Smooth muscle cell (in vitro differentiated cells): ENCODE measurements around the gene SPN. TPM values are rescaled to one million over a fixed set of nuclear protein-coding genes. Genes with fewer than 3 reads are reported as not detected.
A peak's percentile ranks its signal among the peaks of the same experiment; 100 is the strongest.
"Not testable (repeated sequence)": the region's sequence is repeated elsewhere in the genome, so short reads cannot be mapped to it uniquely, and the experiment has no call there.

ENCODE experiments used
- DNase-seq: peaks from one replicate; lab custom pipeline; 2025; ENCODE audit not compliant: unreplicated experiment; lab: John Stamatoyannopoulos, UW
- H2AFZ ChIP-seq: fragments of 200-600 bp; sonication (generic); 2 replicates; pipeline ENCODE4 v1.6.0; 2016; ENCODE audit warnings: antibody characterized with exemption, low read depth, mild to moderate bottlenecking
- H3F3A ChIP-seq: fragments of 200-600 bp; sonication (generic); 2 replicates; pipeline ENCODE4 v1.6.0; 2017; ENCODE audit warnings: antibody characterized with exemption, low read depth
- H3K27ac ChIP-seq: fragments of 200-600 bp; sonication (generic); 2 replicates; pipeline ENCODE4 v1.5.1; 2016; ENCODE audit warnings: low read depth, mild to moderate bottlenecking
- H3K27me3 ChIP-seq: fragments of 200-600 bp; sonication (generic); 2 replicates; pipeline ENCODE4 v1.6.1; 2016; ENCODE audit warnings: low read depth, mild to moderate bottlenecking
- H3K36me3 ChIP-seq: fragments of 200-600 bp; sonication (generic); 2 replicates; pipeline ENCODE4 v1.5.1; 2016; ENCODE audit warnings: low read depth
- H3K4me1 ChIP-seq: fragments of 200-600 bp; sonication (generic); 2 replicates; pipeline ENCODE4 v1.5.1; 2016; ENCODE audit warnings: low read depth
- H3K4me2 ChIP-seq: fragments of 200-600 bp; sonication (generic); 2 replicates; pipeline ENCODE4 v1.6.0; 2016; ENCODE audit warnings: mild to moderate bottlenecking
- H3K4me3 ChIP-seq: fragments of 200-600 bp; sonication (generic); 2 replicates; pipeline ENCODE4 v1.5.1; 2016; ENCODE audit warnings: mild to moderate bottlenecking
- H3K79me2 ChIP-seq: fragments of 200-600 bp; sonication (generic); 2 replicates; pipeline ENCODE4 v1.6.0; 2016; ENCODE audit warnings: low read depth, mild to moderate bottlenecking
- H3K9ac ChIP-seq: fragments of 200-600 bp; sonication (generic); 2 replicates; pipeline ENCODE4 v1.6.0; 2016; ENCODE audit warnings: low read depth
- H3K9me3 ChIP-seq: fragments of 200-600 bp; sonication (generic); replicated peaks from 2 replicates; pipeline ENCODE4 v1.5.1; 2016; ENCODE audit warnings: low read depth
- H4K20me1 ChIP-seq: fragments of 200-600 bp; sonication (generic); 2 replicates; pipeline ENCODE4 v1.6.0; 2016; ENCODE audit warnings: low read depth
- WGBS: methylation state at CpG from one replicate; pipeline ENCODE4 v1.1.7; 2016; ENCODE audit warnings: low lambda C conversion rate; 5-methylcytosine and 5-hydroxymethylcytosine counted together
- polyA plus RNA-seq: library from polyadenylated mRNA; unstranded; fragments of >200 nt; fragmentation: Nextera tagmentation; extraction: Ambion mirVana; gene quantifications from 2 replicates; pipeline ENCODE4 v1.2.1, GENCODE V29; 2016
- total RNA-seq: library from RNA; depleted of rRNA; stranded (reverse); fragments of >200 nt; gene quantifications from 2 replicates; pipeline ENCODE4 v1.2.3, GENCODE V29; 2014
- TF ChIP-seq, protein P1 (sequence below): fragments of 200-600 bp; sonication (generic); IDR thresholded peaks from 2 replicates; pipeline ENCODE4 v1.5.1; 2017; ENCODE audit warnings: borderline replicate concordance, mild to moderate bottlenecking, antibody characterized with exemption; ENCODE audit not compliant: insufficient read depth, poor library complexity, severe bottlenecking

Gene SPN, protein sequence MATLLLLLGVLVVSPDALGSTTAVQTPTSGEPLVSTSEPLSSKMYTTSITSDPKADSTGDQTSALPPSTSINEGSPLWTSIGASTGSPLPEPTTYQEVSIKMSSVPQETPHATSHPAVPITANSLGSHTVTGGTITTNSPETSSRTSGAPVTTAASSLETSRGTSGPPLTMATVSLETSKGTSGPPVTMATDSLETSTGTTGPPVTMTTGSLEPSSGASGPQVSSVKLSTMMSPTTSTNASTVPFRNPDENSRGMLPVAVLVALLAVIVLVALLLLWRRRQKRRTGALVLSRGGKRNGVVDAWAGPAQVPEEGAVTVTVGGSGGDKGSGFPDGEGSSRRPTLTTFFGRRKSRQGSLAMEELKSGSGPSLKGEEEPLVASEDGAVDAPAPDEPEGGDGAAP
- total RNA-seq, result not detected in 2 replicates
- polyA plus RNA-seq, result not detected in 2 replicates

- H3K4me3 ChIP-seq, result no peak within 1 kb of the TSS
- peaks cover 10% of the 10 kb centered on the region for H3K4me1 ChIP-seq
- TF ChIP-seq, protein P1, sequence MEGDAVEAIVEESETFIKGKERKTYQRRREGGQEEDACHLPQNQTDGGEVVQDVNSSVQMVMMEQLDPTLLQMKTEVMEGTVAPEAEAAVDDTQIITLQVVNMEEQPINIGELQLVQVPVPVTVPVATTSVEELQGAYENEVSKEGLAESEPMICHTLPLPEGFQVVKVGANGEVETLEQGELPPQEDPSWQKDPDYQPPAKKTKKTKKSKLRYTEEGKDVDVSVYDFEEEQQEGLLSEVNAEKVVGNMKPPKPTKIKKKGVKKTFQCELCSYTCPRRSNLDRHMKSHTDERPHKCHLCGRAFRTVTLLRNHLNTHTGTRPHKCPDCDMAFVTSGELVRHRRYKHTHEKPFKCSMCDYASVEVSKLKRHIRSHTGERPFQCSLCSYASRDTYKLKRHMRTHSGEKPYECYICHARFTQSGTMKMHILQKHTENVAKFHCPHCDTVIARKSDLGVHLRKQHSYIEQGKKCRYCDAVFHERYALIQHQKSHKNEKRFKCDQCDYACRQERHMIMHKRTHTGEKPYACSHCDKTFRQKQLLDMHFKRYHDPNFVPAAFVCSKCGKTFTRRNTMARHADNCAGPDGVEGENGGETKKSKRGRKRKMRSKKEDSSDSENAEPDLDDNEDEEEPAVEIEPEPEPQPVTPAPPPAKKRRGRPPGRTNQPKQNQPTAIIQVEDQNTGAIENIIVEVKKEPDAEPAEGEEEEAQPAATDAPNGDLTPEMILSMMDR, result no peak
- no peaks in the 10 kb centered on the region for H3F3A ChIP-seq
- H3K9ac ChIP-seq, result no peak within 1 kb of the TSS
- H3K4me2 ChIP-seq, result no peak within 1 kb of the TSS
- H2AFZ ChIP-seq, result no peak within 1 kb of the TSS
- no peak for DNase-seq
- H3K27me3 ChIP-seq, result no peaks in the 10 kb centered on the region
- H3K79me2 ChIP-seq, result no peaks in the 10 kb centered on the region
- 89% methylated on average over 14 of the region's 18 CpGs for WGBS
- no peaks in the 10 kb centered on the region for H3K9me3 ChIP-seq
- no peaks in the 10 kb centered on the region for H3K36me3 ChIP-seq
- no peaks in the 10 kb centered on the region for H4K20me1 ChIP-seq
- H3K27ac ChIP-seq, result no peak within 1 kb of the TSS
These were observed at the start of gene SPN for GRCh38 chr16:29663016-29663806. SPN (plus strand) TSS chr16:29663247; CDS start chr16:29663729, 482 bp downstream.

GRCh38 chr16:29613307-29614057 is 49.6 kb upstream of the SPN start:
- H3K79me2 ChIP-seq, H3K9me3 ChIP-seq, H4K20me1 ChIP-seq, H2AFZ ChIP-seq, H3K36me3 ChIP-seq, H3F3A ChIP-seq, H3K4me1 ChIP-seq, H3K27me3 ChIP-seq: not testable (repeated sequence)
- Histone ChIP-seq H3K27ac (peak overlapping the region; percentile 87), H3K4me2 (peak overlapping the region; percentile 95), H3K4me3 (peak overlapping the region; percentile 62), H3K9ac (peak overlapping the region; percentile 77)
- DNase-seq, result peak; percentile 56
- WGBS, result 5% methylated on average over 40 of the region's 100 CpGs

GRCh38 chr16:29614691-29615314 is 48.2 kb upstream of the SPN start:
- H3K9me3 ChIP-seq, H3K27me3 ChIP-seq, H3K79me2 ChIP-seq, DNase-seq, H3K9ac ChIP-seq, H3K36me3 ChIP-seq, H2AFZ ChIP-seq, H4K20me1 ChIP-seq, H3F3A ChIP-seq, H3K4me3 ChIP-seq, H3K4me1 ChIP-seq: not testable (repeated sequence)
- Histone ChIP-seq H3K27ac (peak overlapping the region; percentile 13), H3K4me2 (peak overlapping the region; percentile 49)
- 6% methylated on average over 21 of the region's 22 CpGs for WGBS

DNA sequence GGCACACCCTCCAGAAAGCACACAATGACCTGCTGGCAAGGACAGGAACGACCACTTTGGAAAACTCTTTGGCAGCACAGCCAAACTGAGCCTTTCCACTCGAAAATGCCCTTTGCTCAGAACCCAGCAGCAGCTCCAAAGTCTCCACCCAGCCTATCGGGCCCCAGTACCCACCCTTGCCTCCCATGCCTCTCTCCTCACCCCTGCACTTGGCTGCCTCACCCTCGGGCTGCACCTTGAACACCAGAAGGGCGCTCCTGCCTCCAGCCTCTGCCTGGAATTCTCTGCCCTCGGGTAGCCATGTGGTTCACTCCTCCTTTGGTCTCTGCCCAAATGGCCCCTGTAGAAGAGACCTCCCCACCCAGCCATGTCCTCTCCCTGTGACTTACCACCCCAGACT is 46.9 kb upstream of the SPN start:
- H4K20me1 ChIP-seq, H3K4me2 ChIP-seq, H3F3A ChIP-seq, H2AFZ ChIP-seq, H3K4me3 ChIP-seq, H3K27ac ChIP-seq, H3K9ac ChIP-seq, H3K4me1 ChIP-seq, H3K9me3 ChIP-seq, H3K79me2 ChIP-seq, DNase-seq, H3K27me3 ChIP-seq, H3K36me3 ChIP-seq: not testable (repeated sequence)
- 89% methylated on average over 5 of the region's 6 CpGs for WGBS
